GM23338 (cell line): ENCODE results near the gene SUPT3H. TPM values are rescaled to one million over a fixed set of nuclear protein-coding genes. Genes with fewer than 3 reads are reported as not detected.
A peak's percentile ranks its signal among the peaks of the same experiment; 100 is the strongest.

ENCODE experiments used
- ATAC-seq: fragments of 200-7000 bp; cut with Tn5 transposase; 3 replicates; pipeline ENCODE4 v1.9.1; 2020
- DNase-seq: peaks from one replicate; pipeline ENCODE4 v3.0.0-alpha.2; 2015; ENCODE audit warnings: low spot score
- H2AFZ ChIP-seq: fragments of 200-600 bp; sonication (generic); 2 replicates; pipeline ENCODE4 v1.8.0; 2016; ENCODE audit warnings: antibody characterized with exemption, mild to moderate bottlenecking, moderate library complexity
- H3F3A ChIP-seq: fragments of 200-600 bp; sonication (generic); replicated peaks from 2 replicates; pipeline ENCODE4 v1.8.0; 2017; ENCODE audit warnings: antibody characterized with exemption, mixed run types, low read depth
- H3K27ac ChIP-seq: fragments of 200-600 bp; sonication (generic); 2 replicates; pipeline ENCODE4 v1.6.1; 2016; ENCODE audit warnings: low read depth
- H3K27me3 ChIP-seq: fragments of 200-600 bp; sonication (generic); 2 replicates; pipeline ENCODE4 v1.8.0; 2016; ENCODE audit warnings: mild to moderate bottlenecking, mixed run types, moderate library complexity; ENCODE audit not compliant: insufficient read depth
- H3K36me3 ChIP-seq: fragments of 200-600 bp; sonication (generic); 2 replicates; pipeline ENCODE4 v1.8.0; 2016; ENCODE audit warnings: mild to moderate bottlenecking; ENCODE audit not compliant: insufficient read depth
- H3K4me1 ChIP-seq: fragments of 200-600 bp; sonication (generic); 2 replicates; pipeline ENCODE4 v1.8.0; 2016; ENCODE audit warnings: mild to moderate bottlenecking, moderate library complexity; ENCODE audit not compliant: insufficient read depth
- H3K4me2 ChIP-seq: fragments of 200-600 bp; sonication (generic); 2 replicates; pipeline ENCODE4 v1.7.1; 2017; ENCODE audit warnings: mixed run types
- H3K4me3 ChIP-seq: fragments of 200-600 bp; sonication (generic); 2 replicates; pipeline ENCODE4 v1.6.1; 2016; ENCODE audit warnings: mixed run types
- H3K79me2 ChIP-seq: fragments of 200-600 bp; sonication (generic); replicated peaks from 2 replicates; pipeline ENCODE4 v1.8.0; 2017; ENCODE audit warnings: mild to moderate bottlenecking; ENCODE audit not compliant: insufficient read depth
- H3K9me2 ChIP-seq: fragments of 200-600 bp; sonication (generic); 2 replicates; pipeline ENCODE4 v1.8.0; 2017; ENCODE audit not compliant: insufficient read depth
- H4K20me1 ChIP-seq: fragments of 200-600 bp; sonication (generic); replicated peaks from 2 replicates; pipeline ENCODE4 v1.8.0; 2017; ENCODE audit warnings: mild to moderate bottlenecking; ENCODE audit not compliant: insufficient read depth
- H3K27ac Mint-ChIP-seq: 2 replicates; pipeline ENCODE4 v1.8.0; 2020; ENCODE audit warnings: inconsistent platforms, mild to moderate bottlenecking, moderate library complexity, mixed read lengths
- H3K27me3 Mint-ChIP-seq: 3 replicates; pipeline ENCODE4 v1.8.0; 2022; ENCODE audit warnings: low read depth, mild to moderate bottlenecking, moderate library complexity, mixed read lengths, inconsistent platforms; ENCODE audit not compliant: insufficient read depth, poor library complexity
- H3K36me3 Mint-ChIP-seq: 3 replicates; pipeline ENCODE4 v1.8.0; 2021; ENCODE audit warnings: low read depth, mild to moderate bottlenecking, inconsistent platforms, moderate library complexity, mixed read lengths
- H3K4me1 Mint-ChIP-seq: 3 replicates; pipeline ENCODE4 v1.8.0; 2020; ENCODE audit warnings: mild to moderate bottlenecking, inconsistent platforms, mixed read lengths
- H3K4me3 Mint-ChIP-seq: 3 replicates; pipeline ENCODE4 v1.8.0; 2021; ENCODE audit warnings: moderate library complexity, mild to moderate bottlenecking, inconsistent platforms, mixed read lengths
- H3K9me3 Mint-ChIP-seq: 3 replicates; pipeline ENCODE4 v1.8.0; 2020; ENCODE audit warnings: moderate library complexity, mild to moderate bottlenecking, inconsistent platforms, mixed read lengths
- CREB1 ChIP-seq: fragments of 250-450 bp; sonication (Bioruptor Pico); IDR thresholded peaks from 2 replicates; pipeline ENCODE4 v1.5.0; 2020; ENCODE audit warnings: low read depth, mild to moderate bottlenecking, moderate library complexity
- CTCF ChIP-seq, 2 experiments: fragments of 200-600 bp in 1 of 2; sonication (generic) in 1 of 2; conservative IDR thresholded peaks; 2 replicates each; pipeline versions ENCODE4 v1.5.1 to v1.6.1; 2016 to 2017; ENCODE audit warnings: antibody characterized with exemption in 2 of 2, low read depth in 2 of 2, mild to moderate bottlenecking in 2 of 2, moderate library complexity in 1 of 2
- EZH2 ChIP-seq: fragments of 200-600 bp; sonication (generic); IDR thresholded peaks from one replicate; pipeline ENCODE4 v1.8.0; 2017; ENCODE audit warnings: antibody characterized with exemption, mild to moderate bottlenecking, low read depth; ENCODE audit not compliant: unreplicated experiment
- EZH2phosphoT487 ChIP-seq: fragments of 200-600 bp; sonication (generic); IDR thresholded peaks from one replicate; pipeline ENCODE4 v1.8.1; 2018; ENCODE audit warnings: antibody characterized with exemption; ENCODE audit not compliant: unreplicated experiment
- NANOG ChIP-seq: IDR thresholded peaks from 2 replicates; pipeline ENCODE4 v1.6.1; 2016; ENCODE audit warnings: antibody characterized with exemption, borderline replicate concordance
- POLR2AphosphoS5 ChIP-seq: IDR thresholded peaks from 2 replicates; pipeline ENCODE4 v1.6.1; 2016; ENCODE audit warnings: antibody characterized with exemption, low read depth
- ZNF331 ChIP-seq: fragments of 250-450 bp; sonication (Bioruptor Pico); IDR thresholded peaks from 2 replicates; pipeline ENCODE4 v1.5.0; 2020; ENCODE audit warnings: low read depth, mild to moderate bottlenecking, moderate library complexity
- ZNF462 ChIP-seq: fragments of 250-450 bp; sonication (Bioruptor Pico); IDR thresholded peaks from 2 replicates; pipeline ENCODE4 v1.5.0; 2020; ENCODE audit warnings: mild to moderate bottlenecking, moderate library complexity
- polyA plus RNA-seq: library from polyadenylated mRNA; unstranded; fragments of >200 nt; fragmentation: Nextera tagmentation; extraction: Ambion mirVana; gene quantifications from 2 replicates; pipeline ENCODE4 v1.2.1, GENCODE V29; 2016
- total RNA-seq: library from RNA; depleted of rRNA; stranded (reverse); fragments of >200 nt; shearing (Covaris generic); gene quantifications from 2 replicates; pipeline ENCODE4 v1.2.3, GENCODE V29; 2014

SUPT3H gene
- total and polyA plus RNA-seq, 2 experiments from 2014 or later: 11.4 to 30.1 TPM

- Histone ChIP-seq H3K27me3 (no peaks in the 10 kb centered on the region), H3K9me2 (0 out of 2 replicates have a peak, but pooled peaks cover 4% of the 10 kb centered on the region), H2AFZ (peak overlapping the region; percentile 52; the same call in 1 of the 2 replicates), H3K4me1 (no peaks in the 10 kb centered on the region), H3K27ac (no peak overlapping the region), H3F3A (no peaks in the 10 kb centered on the region), H4K20me1 (no peaks in the 10 kb centered on the region), H3K79me2 (no peaks in the 10 kb centered on the region), H3K4me3 (no peak overlapping the region), H3K36me3 (no peaks in the 10 kb centered on the region), H3K4me2 (no peak overlapping the region)
- Mint-ChIP-seq H3K4me1 (no peaks in the 10 kb centered on the region), H3K9me3 (no peaks in the 10 kb centered on the region; the same call in 2 of the 3 replicates), H3K4me3 (no peak overlapping the region), H3K36me3 (no peaks in the 10 kb centered on the region; the same call in 2 of the 3 replicates), H3K27me3 (peaks cover 3% of the 10 kb centered on the region), H3K27ac (no peak overlapping the region)
- TF ChIP-seq ZNF331 (CRISPR knock-in tag) (no peak), NANOG (no peak), EZH2phosphoT487 (no peak), CTCF (conservative IDR thresholded peaks at IDR 0.05; ENCODE audit: low read depth in 2 of 2) (no peak), EZH2 (no peak), POLR2AphosphoS5 (no peak), ZNF462 (no peak), CREB1 (CRISPR knock-in tag) (no peak)
- no peak for ATAC-seq
- DNase-seq: no peak
Observed at GRCh38 chr6:44788387-44788981, 589.2 kb downstream of the SUPT3H start.
